ENCODE data around the gene TTYH2.

DNA sequence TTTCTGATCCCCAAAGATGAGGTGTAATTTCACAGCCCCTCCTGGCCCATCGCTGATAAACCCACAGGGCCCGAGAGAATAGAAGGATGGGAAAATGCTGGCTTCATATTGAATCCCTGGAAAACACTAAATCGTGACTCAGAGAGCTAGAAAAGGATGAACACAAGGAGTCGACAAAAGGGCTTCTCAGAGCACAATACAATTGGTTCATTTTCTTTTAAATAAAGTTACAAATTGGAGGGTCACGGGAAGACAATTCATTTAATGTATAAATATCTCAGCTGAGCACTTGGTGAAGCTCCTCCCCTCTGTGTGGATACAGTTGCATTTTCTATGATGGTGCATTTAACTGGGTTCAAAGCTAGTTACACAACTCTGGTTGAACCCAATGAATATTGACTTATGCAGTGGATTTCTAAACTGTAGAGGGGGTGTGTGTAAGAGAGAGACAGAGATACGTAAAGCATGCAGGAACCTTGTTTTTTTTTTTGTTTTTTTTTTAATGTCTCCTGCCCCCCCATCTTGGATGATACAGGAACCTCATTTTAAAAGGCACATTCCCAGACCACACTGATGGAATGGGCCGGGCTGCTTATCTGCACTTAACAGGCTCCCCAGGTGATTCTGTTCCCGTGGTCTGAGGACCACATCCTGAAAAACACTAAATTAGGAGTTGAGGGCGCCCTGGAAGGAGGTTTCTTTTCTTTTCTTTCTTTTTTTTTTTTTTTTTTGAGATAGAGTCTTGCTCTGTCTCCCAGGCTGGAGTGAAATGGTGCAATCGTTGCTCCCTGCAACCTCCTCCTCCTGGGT, 14.1 kb downstream of the TTYH2 start:
- no peak for TF ChIP-seq CTCF (IDR thresholded peaks at IDR 0.05; ENCODE audit: low read length)
- TF ChIP-seq EZH2 (IDR thresholded peaks at IDR 0.05; ENCODE audit: borderline replicate concordance, low read length): no peak

Measured in OCI-LY1 (cell line).